B cell (primary cell): Measurements from ENCODE around the gene MPST.

Experiments used
- EZH2 ChIP-seq: IDR thresholded peaks from 2 replicates; pipeline ENCODE4 v1.6.1; 2012; ENCODE audit warnings: borderline replicate concordance, low read depth, mild to moderate bottlenecking, moderate library complexity, low read length; ENCODE audit not compliant: insufficient read depth, poor library complexity, severe bottlenecking
- TF ChIP-seq, protein P1 (sequence below): fragments of 200-600 bp; IDR thresholded peaks from one replicate; pipeline ENCODE4 v1.8.0; 2022; ENCODE audit warnings: antibody characterized with exemption, mild to moderate bottlenecking

DNA sequence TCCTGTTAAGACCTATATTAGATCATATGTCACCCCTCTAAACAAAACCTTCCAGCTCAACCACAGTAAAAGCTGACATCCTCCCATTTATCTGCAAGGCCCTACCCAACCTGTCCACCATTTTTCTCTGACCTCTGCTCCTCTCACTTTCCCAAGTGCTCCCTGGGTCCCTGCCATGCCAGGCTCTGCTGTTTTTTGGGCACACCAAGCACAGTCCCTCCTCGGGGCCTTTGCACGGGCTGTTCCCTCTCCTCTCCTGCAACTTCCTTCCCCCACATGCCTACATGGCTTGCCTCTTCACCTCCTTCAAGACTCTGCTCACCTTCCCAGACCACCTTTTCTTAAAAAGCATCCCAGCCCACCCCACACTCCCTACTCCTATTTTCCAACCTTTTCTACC lies 10.1 kb upstream of the MPST start:
- TF ChIP-seq, protein P1, sequence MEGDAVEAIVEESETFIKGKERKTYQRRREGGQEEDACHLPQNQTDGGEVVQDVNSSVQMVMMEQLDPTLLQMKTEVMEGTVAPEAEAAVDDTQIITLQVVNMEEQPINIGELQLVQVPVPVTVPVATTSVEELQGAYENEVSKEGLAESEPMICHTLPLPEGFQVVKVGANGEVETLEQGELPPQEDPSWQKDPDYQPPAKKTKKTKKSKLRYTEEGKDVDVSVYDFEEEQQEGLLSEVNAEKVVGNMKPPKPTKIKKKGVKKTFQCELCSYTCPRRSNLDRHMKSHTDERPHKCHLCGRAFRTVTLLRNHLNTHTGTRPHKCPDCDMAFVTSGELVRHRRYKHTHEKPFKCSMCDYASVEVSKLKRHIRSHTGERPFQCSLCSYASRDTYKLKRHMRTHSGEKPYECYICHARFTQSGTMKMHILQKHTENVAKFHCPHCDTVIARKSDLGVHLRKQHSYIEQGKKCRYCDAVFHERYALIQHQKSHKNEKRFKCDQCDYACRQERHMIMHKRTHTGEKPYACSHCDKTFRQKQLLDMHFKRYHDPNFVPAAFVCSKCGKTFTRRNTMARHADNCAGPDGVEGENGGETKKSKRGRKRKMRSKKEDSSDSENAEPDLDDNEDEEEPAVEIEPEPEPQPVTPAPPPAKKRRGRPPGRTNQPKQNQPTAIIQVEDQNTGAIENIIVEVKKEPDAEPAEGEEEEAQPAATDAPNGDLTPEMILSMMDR: no peak
- TF ChIP-seq EZH2: no peak
